HepG2 (cell line): Measurements from ENCODE around the gene ADRA1B. TPM values are rescaled to one million over a fixed set of nuclear protein-coding genes. Genes with fewer than 3 reads are reported as not detected.
A peak's percentile ranks its signal among the peaks of the same experiment; 100 is the strongest.

Source experiments
- DRAP1 ChIP-seq: IDR thresholded peaks from 2 replicates; pipeline ENCODE4 v1.6.1; 2016; ENCODE audit warnings: missing genetic modification reagents, missing compliant biosample characterization
- FOSL2 ChIP-seq: sonication (generic); formaldehyde crosslinking; IDR thresholded peaks from 2 replicates; pipeline ENCODE4 v1.4.0; 2020; ENCODE audit warnings: missing genetic modification reagents
- JDP2 ChIP-seq: sonication (generic); formaldehyde crosslinking; IDR thresholded peaks from 2 replicates; pipeline ENCODE4 v1.8.1; 2022; ENCODE audit warnings: missing genetic modification reagents, borderline replicate concordance
- KAT8 ChIP-seq: IDR thresholded peaks from 2 replicates; pipeline ENCODE4 v1.6.1; 2016; ENCODE audit warnings: missing genetic modification reagents, missing compliant biosample characterization
- MIER2 ChIP-seq: IDR thresholded peaks from 2 replicates; pipeline ENCODE4 v1.6.1; 2016; ENCODE audit warnings: missing biosample characterization, missing genetic modification reagents
- NCOA2 ChIP-seq: sonication (generic); formaldehyde crosslinking; IDR thresholded peaks from 2 replicates; pipeline ENCODE4 v1.8.0; 2022; ENCODE audit warnings: inconsistent platforms
- TAF1 ChIP-seq: sonication (generic); formaldehyde crosslinking; IDR thresholded peaks from 2 replicates; pipeline ENCODE4 v1.4.0; 2020; ENCODE audit warnings: missing genetic modification reagents
- THAP7 ChIP-seq: sonication (generic); formaldehyde crosslinking; IDR thresholded peaks from 2 replicates; pipeline ENCODE4 v1.8.1; 2023; ENCODE audit warnings: mild to moderate bottlenecking, missing genetic modification reagents
- ZBTB46 ChIP-seq: sonication (generic); formaldehyde crosslinking; IDR thresholded peaks from 2 replicates; pipeline ENCODE4 v1.4.0; 2020; ENCODE audit warnings: mild to moderate bottlenecking, missing genetic modification reagents, borderline replicate concordance
- ZFP91 ChIP-seq: sonication (generic); formaldehyde crosslinking; IDR thresholded peaks from 2 replicates; pipeline ENCODE4 v1.9.0; 2022; ENCODE audit warnings: missing genetic modification reagents, mild to moderate bottlenecking, borderline replicate concordance
- ZNF143 ChIP-seq: sonication (generic); formaldehyde crosslinking; IDR thresholded peaks from 2 replicates; pipeline ENCODE4 v1.4.0; 2020; ENCODE audit warnings: missing genetic modification reagents
- ZNF264 ChIP-seq: sonication (generic); formaldehyde crosslinking; IDR thresholded peaks from 2 replicates; pipeline ENCODE4 v1.4.0; 2020; ENCODE audit warnings: missing genetic modification reagents
- ZNF407 ChIP-seq: sonication (generic); formaldehyde crosslinking; IDR thresholded peaks from one replicate; pipeline ENCODE4 v1.5.1; 2020; ENCODE audit warnings: mild to moderate bottlenecking, missing genetic modification reagents; ENCODE audit errors: not compliant biosample characterization
- ZNF605 ChIP-seq: sonication (generic); formaldehyde crosslinking; IDR thresholded peaks from 2 replicates; pipeline ENCODE4 v1.8.0; 2022; ENCODE audit warnings: mild to moderate bottlenecking, missing genetic modification reagents
- polyA plus RNA-seq, 8 experiments: library from polyadenylated mRNA; depleted of rRNA in 3 of 8; stranded (reverse) in 7 of 8; unstranded in 1 of 8; fragments of >200 nt; fragmentation: Illumina TruSeq in 4 of 8; extraction: Trizol in 4 of 8; gene quantifications; 2 replicates each; pipeline versions ENCODE4 v1.2.1 to v1.2.3, GENCODE V29; 2011 to 2016; ENCODE audit warnings: low read depth in 4 of 8, missing spikeins in 1 of 8, mixed read lengths in 1 of 8; ENCODE audit not compliant: insufficient read depth in 1 of 8
- total RNA-seq, 5 experiments: library from RNA; depleted of rRNA; stranded (reverse); fragments of >200 nt; fragmentation: Illumina TruSeq; extraction: Trizol; gene quantifications; 2 replicates each; pipeline ENCODE4 v1.2.3, GENCODE V29; 2016; ENCODE audit warnings: low read depth in 1 of 5

The ADRA1B gene
- total and polyA plus RNA-seq, 2 of the 13 experiments (the other 11 are each of a cell fraction or from before 2014, with no cell fraction given): not detected

GRCh38 chr5:160008877-160009590, 92.8 kb downstream of the ADRA1B start, which contains the start of gene TTC1 (continued):
- TF ChIP-seq ZNF407 (CRISPR knock-in tag): no peak
- TF ChIP-seq KAT8 (CRISPR knock-in tag): peak; percentile 98
- TF ChIP-seq MIER2 (CRISPR knock-in tag): 0 out of 2 replicates have a peak, but pooled peaks have one; percentile 21
- TF ChIP-seq ZNF143: peak; percentile 95
- peak; percentile 67 for TF ChIP-seq ZFP91 (CRISPR knock-in tag)
- TF ChIP-seq NCOA2 (CRISPR knock-in tag): 0 out of 2 replicates have a peak, but pooled peaks have one; percentile 26
- no peak for TF ChIP-seq ZNF264
- peak; percentile 78 for TF ChIP-seq DRAP1 (CRISPR knock-in tag)
- no peak for TF ChIP-seq JDP2 (CRISPR knock-in tag)
- no peak for TF ChIP-seq ZBTB46 (CRISPR knock-in tag)
- TF ChIP-seq FOSL2: peak; percentile 81
- 0 out of 2 replicates have a peak, but pooled peaks have one; percentile 53 for TF ChIP-seq ZNF605
- TF ChIP-seq THAP7 (CRISPR knock-in tag): 0 out of 2 replicates have a peak, but pooled peaks have one; percentile 49
- peak; percentile 86 for TF ChIP-seq TAF1 (CRISPR knock-in tag)
